Ectodermal cell (in vitro differentiated cells): ENCODE measurements around the gene CHRNG.

Experiments
- H3K27ac ChIP-seq: 2 replicates; pipeline ENCODE4 v1.7.0; 2013; ENCODE audit warnings: mild to moderate bottlenecking, low read depth, low read length; ENCODE audit not compliant: insufficient read depth, poor library complexity, severe bottlenecking
- H3K27me3 ChIP-seq: 2 replicates; pipeline ENCODE4 v1.7.0; 2013; ENCODE audit warnings: mild to moderate bottlenecking, low read length; ENCODE audit not compliant: insufficient read depth, control insufficient read depth, poor library complexity, severe bottlenecking
- H3K36me3 ChIP-seq: one replicate; pipeline ENCODE4 v1.7.0; 2013; ENCODE audit warnings: low read length; ENCODE audit not compliant: control insufficient read depth, insufficient read depth
- H3K4me1 ChIP-seq: one replicate; pipeline ENCODE4 v1.7.0; 2013; ENCODE audit warnings: low read length; ENCODE audit not compliant: control insufficient read depth, insufficient read depth
- H3K4me3 ChIP-seq: 2 replicates; pipeline ENCODE4 v1.7.0; 2013; ENCODE audit warnings: low read depth, low read length, control low read depth; ENCODE audit not compliant: insufficient read depth
- H3K9me3 ChIP-seq: 2 replicates; pipeline ENCODE4 v1.7.0; 2013; ENCODE audit warnings: mild to moderate bottlenecking, low read length, moderate library complexity; ENCODE audit not compliant: control insufficient read depth
- WGBS, 2 experiments: methylation state at CpG; one replicate each; pipeline ENCODE4 v1.1.7; 2013; ENCODE audit warnings: missing lambda C conversion rate in 2 of 2; 5-methylcytosine and 5-hydroxymethylcytosine counted together

CHRNG gene

GRCh38 chr2:232543928-232544631, 4.6 kb downstream of the CHRNG start:
- Histone ChIP-seq H3K4me3 (no peak overlapping the region), H3K9me3 (no peaks in the 10 kb centered on the region), H3K27ac (no peak overlapping the region), H3K27me3 (no peaks in the 10 kb centered on the region), H3K4me1 (peaks cover 11% of the 10 kb centered on the region), H3K36me3 (peaks cover 11% of the 10 kb centered on the region)
- WGBS, 2 experiments: 95 to 96% methylated on average over 19 of the region's 19 CpGs

GRCh38 chr2:232544674-232545073, 5.2 kb downstream of the CHRNG start:
- no peak overlapping the region for H3K4me3 ChIP-seq
- H3K27ac ChIP-seq: no peak overlapping the region
- H3K27me3 ChIP-seq: no peaks in the 10 kb centered on the region
- H3K9me3 ChIP-seq: no peaks in the 10 kb centered on the region
- H3K36me3 ChIP-seq: peaks cover 11% of the 10 kb centered on the region
- WGBS, 2 experiments: 93 to 97% methylated on average over 6 of the region's 6 CpGs
- H3K4me1 ChIP-seq: peaks cover 6% of the 10 kb centered on the region

- Histone ChIP-seq H3K9me3 (no peaks in the 10 kb centered on the region), H3K27me3 (no peaks in the 10 kb centered on the region), H3K27ac (no peak overlapping the region), H3K4me3 (no peak overlapping the region), H3K36me3 (peaks cover 11% of the 10 kb centered on the region), H3K4me1 (no peaks in the 10 kb centered on the region)
- 93 to 94% methylated on average over 17 of the region's 17 CpGs for WGBS, 2 experiments
These were observed 6.3 kb downstream of the CHRNG start for GRCh38 chr2:232545511-232546375.

GRCh38 chr2:232547991-232548390, 8.5 kb downstream of the CHRNG start:
- no peak overlapping the region for H3K4me3 ChIP-seq
- no peaks in the 10 kb centered on the region for H3K27me3 ChIP-seq
- no peak overlapping the region for H3K27ac ChIP-seq
- 96 to 97% methylated on average over 6 of the region's 6 CpGs for WGBS, 2 experiments
- peaks cover 10% of the 10 kb centered on the region for H3K4me1 ChIP-seq
- no peaks in the 10 kb centered on the region for H3K9me3 ChIP-seq
- peaks cover 11% of the 10 kb centered on the region for H3K36me3 ChIP-seq

GRCh38 chr2:232549655-232550353, 10.3 kb downstream of the CHRNG start:
- Histone ChIP-seq H3K9me3 (no peaks in the 10 kb centered on the region), H3K4me3 (peak overlapping the region; percentile 91), H3K4me1 (peaks cover 10% of the 10 kb centered on the region), H3K27ac (peak overlapping the region; percentile 92), H3K27me3 (no peaks in the 10 kb centered on the region), H3K36me3 (peaks cover 11% of the 10 kb centered on the region)
- 34 to 35% methylated on average over 19 to 20 of the region's 21 CpGs for WGBS, 2 experiments

GRCh38 chr2:232550354-232551249, 11.1 kb downstream of the CHRNG start, which contains the start of the genes EIF4E2 and TIGD1:
TSS of gene EIF4E2 (plus strand) at chr2:232550689. CDS start at chr2:232550725, 36 bp downstream.
TSS of gene TIGD1 (minus strand) at chr2:232550557. CDS start at chr2:232549882, 675 bp downstream.
- 0% methylated on average over 79 to 81 of the region's 81 CpGs for WGBS, 2 experiments
- peak within 1 kb of the TSS; percentile 91 for H3K4me3 ChIP-seq
- no peaks in the 10 kb centered on the region for H3K9me3 ChIP-seq
- H3K27me3 ChIP-seq: no peaks in the 10 kb centered on the region
- peak within 1 kb of the TSS; percentile 92 for H3K27ac ChIP-seq
- H3K4me1 ChIP-seq: peaks cover 10% of the 10 kb centered on the region
- H3K36me3 ChIP-seq: peaks cover 10% of the 10 kb centered on the region

- Histone ChIP-seq H3K4me3 (peak overlapping the region; percentile 91), H3K9me3 (no peaks in the 10 kb centered on the region), H3K27ac (peak overlapping the region; percentile 92), H3K4me1 (peaks cover 10% of the 10 kb centered on the region), H3K36me3 (peaks cover 7% of the 10 kb centered on the region), H3K27me3 (no peaks in the 10 kb centered on the region)
- 22 to 25% methylated on average over 7 of the region's 7 CpGs for WGBS, 2 experiments
These were observed 11.8 kb downstream of the CHRNG start for GRCh38 chr2:232551250-232551638.

- H3K36me3 ChIP-seq: peaks cover 9% of the 10 kb centered on the region
- peaks cover 10% of the 10 kb centered on the region for H3K4me1 ChIP-seq
- WGBS, 2 experiments: 87 to 95% methylated on average over 4 of the region's 4 CpGs
- no peaks in the 10 kb centered on the region for H3K27me3 ChIP-seq
- H3K27ac ChIP-seq: no peak overlapping the region
- no peaks in the 10 kb centered on the region for H3K9me3 ChIP-seq
- peak overlapping the region; percentile 91 for H3K4me3 ChIP-seq
These were observed 12.3 kb downstream of the CHRNG start for GRCh38 chr2:232551776-232552175.

GRCh38 chr2:232556426-232556825, 16.9 kb downstream of the CHRNG start:
- Histone ChIP-seq H3K4me3 (no peak overlapping the region), H3K27me3 (no peaks in the 10 kb centered on the region), H3K36me3 (peaks cover 19% of the 10 kb centered on the region), H3K27ac (no peak overlapping the region), H3K9me3 (no peaks in the 10 kb centered on the region), H3K4me1 (peaks cover 8% of the 10 kb centered on the region)
- WGBS, 2 experiments: 92 to 96% methylated on average over 3 of the region's 3 CpGs
